HG02840 (cell line): ENCODE measurements around the gene RNF121.
"Not testable (repeated sequence)": the region's sequence is repeated elsewhere in the genome, so short reads cannot be mapped to it uniquely, and the experiment has no call there.

ENCODE experiments used
- ATAC-seq: cut with Tn5 transposase; IDR thresholded peaks from one replicate; pipeline ENCODE4 v1.9.1; 2021; ENCODE audit warnings: mild to moderate bottlenecking, moderate library complexity, moderate number of reproducible peaks; ENCODE audit not compliant: unreplicated experiment, low FRiP score

The RNF121 gene

DNA sequence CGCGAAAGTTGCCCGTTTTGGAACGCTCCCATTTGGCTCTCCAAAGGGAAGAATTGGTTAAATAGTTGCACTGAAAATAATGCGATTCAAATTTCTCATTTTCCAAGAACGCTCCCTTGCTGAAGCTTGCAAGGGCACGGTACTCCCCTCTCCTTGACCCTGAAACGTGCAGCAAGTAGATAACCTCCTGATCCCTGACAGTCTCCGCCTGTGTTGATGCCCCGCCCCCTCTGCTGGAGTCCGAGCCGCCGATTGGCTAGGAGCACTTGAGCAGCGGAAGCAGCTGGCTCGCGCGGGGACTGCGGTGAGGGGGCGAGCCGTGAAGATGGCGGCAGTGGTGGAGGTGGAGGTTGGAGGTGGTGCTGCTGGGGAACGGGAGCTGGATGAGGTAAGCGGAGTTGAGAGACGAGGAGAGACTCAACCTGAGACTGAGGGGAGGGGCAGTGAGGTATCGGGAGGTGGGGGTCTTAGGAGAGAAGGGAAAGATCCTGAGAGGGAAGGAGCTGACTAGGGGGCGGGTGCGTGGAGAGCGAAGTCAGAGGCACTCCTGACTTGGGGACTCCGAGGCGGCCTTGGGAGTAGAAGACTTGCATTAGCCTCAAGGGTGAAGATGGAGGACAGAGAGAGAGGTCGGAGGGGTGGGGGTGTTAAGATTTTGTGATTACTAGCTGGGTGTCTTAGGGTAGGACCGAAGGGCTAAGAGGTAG lies at the start of gene RNF121:
RNF121 (plus strand) TSS at position 310 of the 707 bp plus-strand sequence; CDS start at position 326, 16 bp downstream.
- peak; percentile 74 for ATAC-seq

DNA sequence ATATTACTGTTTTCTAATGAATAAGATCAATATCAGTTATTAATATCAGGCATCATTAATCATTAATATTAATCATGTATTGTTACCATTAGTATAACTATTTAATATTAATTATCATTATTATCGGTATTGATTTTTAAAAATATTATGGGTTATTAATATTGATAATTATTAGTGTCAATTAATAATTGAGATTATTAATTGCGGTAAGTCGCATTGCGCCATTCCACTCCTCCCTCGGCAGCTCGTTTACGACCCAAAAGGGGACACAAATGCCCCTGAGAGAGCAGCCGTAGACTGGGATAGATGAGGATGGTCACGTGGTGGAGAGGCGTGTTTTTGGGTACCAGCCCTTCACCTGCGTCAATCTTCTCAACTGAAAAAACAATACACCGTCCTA lies 43.0 kb upstream of the RNF121 start:
- not testable (repeated sequence) for ATAC-seq

DNA sequence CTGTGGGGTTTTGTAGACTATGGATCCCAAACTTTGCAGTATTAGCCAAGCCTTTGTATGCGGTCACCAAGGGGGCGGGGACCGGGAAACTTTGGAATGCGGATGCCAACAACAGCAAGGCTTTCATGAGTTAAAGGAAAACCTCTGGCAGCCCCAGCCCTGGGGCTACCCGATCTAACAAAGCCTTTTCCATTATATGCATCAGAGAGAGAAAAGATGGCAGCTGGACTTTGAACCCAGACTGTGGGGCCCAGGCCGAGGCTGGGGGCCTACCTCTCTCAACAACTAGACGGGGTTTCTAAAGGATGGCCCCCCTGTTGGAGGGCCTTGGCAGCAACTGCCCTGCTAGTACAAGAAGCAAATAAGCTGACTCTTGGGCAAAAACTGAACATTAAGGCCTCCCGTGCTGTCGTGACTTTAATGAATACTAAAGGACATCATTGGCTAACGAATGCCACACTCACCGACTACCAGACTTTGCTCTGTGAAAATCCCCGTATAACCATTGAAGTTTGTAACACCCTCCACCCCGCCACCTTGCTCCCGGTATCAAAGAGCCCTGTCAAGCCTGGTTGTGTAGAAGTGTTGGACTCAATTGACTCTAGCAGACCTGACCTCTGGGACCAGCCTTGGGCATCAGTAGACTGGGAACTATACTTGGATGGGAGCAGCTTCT lies 40.4 kb upstream of the RNF121 start:
- ATAC-seq = not testable (repeated sequence)

DNA sequence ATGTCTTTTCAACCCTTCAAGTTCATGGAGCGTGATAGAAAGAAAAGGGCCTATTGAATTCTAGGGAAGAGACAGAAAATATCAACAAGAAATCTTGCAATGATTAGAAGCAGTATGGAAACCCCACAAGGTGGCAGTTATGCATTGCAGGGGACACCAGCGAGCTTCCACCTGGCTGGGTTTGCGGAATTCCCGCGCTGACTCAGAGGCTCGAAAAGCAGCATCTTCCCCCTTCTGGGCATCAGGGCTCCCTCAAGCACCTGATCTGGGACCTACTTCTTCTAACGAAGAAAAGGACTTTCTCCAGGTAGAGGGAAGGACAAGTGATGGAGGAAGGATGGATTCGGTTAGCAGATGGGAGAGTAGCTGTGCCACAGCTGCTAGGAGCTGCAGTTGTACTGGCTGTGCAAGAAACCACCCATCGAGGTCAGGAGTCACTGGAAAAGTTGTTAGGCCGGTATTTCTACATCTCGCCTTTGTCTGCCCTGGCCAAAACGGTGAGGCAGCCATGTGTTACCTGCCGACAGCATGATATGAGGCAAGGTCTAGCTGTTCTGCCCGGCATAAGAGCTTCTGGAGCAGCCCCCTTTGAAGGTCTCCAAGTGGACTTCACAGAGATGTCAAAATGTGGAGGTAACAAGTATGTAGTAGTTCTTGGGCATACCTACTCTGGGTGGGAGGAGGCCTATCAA lies 39.5 kb upstream of the RNF121 start:
- ATAC-seq = not testable (repeated sequence)

DNA sequence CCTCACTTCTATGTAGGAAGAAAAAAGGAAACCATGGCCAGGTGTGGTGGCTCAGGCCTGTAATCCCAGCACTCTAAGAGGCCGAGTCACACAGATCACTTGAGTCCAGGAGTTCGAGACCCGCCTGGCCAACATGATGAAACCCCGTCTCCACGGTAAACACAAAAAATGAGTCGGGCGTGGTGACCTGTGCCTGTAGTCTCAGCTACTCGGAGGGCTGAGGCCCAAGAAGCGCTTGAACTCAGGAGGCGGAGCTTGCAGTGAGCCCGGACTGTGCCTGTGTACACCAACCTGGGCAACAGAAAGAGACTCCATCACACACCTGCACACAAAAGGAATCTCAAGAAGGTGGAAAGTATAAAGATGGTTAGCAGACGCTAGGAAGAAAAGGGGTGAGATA lies 32.9 kb upstream of the RNF121 start:
- ATAC-seq = no peak

DNA sequence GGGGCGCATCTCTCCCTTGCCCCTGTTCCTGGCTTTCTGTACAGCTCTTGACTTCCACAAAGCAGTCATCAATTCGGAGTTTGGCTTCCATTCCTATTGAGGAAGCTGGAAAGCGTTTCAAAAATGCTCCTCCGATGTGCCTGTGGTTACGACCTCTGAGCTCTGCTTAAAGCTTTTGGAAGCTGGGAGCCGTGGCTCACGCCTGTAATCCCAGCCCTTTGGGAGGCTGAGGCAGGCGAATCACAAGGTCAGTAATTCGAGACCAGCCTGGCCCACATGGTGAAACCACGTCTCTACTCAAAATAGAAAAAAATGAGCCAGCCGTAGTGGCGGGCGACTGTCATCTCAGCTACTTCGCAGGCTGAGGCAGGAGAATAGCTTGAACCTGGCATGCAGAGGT lies 27.7 kb upstream of the RNF121 start:
- not testable (repeated sequence) for ATAC-seq

DNA sequence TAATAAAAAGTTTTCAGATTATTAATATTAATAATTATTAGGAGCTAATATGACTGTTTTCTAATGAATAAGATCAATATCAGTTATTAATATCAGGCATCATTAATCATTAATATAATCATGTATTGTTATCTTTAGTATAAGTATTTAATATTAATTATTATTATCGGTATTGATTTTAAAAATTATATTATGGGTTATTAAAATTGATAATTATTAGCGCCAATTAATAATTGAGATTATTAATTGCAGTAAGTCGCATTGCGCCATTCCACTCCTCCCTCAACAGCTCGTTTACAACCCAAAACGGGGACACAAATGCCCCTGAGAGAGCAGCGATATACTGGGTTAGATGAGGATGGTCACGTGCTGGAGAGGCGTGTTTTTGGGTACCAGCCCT lies 20.6 kb upstream of the RNF121 start:
- ATAC-seq = no peak

DNA sequence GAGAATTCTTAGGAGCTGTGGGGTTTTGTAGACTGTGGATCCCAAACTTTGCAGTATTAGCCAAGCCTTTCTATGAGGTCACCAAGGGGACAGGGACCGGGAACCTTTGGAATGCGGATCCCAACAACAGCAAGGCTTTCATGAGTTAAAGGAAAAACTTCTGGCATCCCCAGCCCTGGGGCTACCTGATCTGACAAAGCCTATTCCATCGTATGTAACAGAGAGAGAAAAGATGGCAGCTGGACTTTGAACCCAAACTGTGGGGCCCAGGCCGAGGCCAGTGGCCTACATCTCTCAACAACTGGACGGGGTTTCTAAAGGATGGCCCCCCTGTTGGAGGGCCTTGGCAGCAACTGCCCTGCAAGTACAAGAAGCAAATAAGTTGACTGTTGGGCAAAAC lies 18.1 kb upstream of the RNF121 start:
- ATAC-seq = not testable (repeated sequence)

DNA sequence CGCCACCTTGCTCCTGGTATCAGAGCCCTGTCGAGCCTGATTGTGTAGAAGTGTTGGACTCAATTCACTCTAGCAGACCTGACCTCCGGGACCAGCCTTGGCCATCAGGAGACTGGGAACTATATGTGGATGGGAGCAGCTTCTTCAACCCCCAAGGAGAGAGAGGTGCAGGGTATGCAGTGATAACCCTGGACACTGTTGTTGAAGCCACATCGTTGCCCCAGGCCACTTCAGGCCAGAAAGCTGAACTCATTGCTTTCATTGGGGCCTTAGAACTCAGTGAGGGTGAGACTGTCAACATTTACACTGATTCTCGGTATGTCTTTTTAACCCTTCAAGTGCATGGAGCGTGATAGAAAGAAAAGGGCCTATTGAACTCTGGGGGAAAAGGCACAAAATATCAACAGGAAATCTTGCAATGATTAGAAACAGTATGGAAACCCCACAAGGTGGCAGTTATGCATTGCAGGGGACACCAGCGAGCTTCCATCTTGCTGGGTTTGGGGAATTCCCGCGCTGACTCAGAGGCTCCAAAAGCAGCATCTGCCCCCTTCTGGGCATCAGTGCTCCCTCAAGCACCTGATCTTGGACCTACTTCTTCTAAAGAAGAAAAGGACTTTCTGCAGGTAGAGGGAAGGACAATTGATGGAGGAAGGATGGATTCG lies 17.4 kb upstream of the RNF121 start:
- ATAC-seq = not testable (repeated sequence)

DNA sequence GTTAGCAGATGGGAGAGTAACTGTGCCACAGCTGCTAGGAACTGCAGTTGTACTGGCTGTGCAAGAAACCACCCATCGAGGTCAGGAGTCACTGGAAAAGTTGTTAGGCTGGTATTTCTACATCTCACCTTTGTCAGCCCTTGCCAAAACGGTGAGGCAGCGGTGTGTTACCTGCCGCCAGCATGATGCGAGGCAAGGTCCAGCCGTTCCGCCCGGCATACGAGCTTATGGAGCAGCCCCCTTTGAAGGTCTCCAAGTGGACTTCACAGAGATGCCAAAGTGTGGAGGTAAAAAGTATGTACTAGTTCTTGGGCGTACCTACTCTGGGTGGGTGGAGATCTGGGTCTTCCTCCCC lies 16.9 kb upstream of the RNF121 start:
- not testable (repeated sequence) for ATAC-seq

DNA sequence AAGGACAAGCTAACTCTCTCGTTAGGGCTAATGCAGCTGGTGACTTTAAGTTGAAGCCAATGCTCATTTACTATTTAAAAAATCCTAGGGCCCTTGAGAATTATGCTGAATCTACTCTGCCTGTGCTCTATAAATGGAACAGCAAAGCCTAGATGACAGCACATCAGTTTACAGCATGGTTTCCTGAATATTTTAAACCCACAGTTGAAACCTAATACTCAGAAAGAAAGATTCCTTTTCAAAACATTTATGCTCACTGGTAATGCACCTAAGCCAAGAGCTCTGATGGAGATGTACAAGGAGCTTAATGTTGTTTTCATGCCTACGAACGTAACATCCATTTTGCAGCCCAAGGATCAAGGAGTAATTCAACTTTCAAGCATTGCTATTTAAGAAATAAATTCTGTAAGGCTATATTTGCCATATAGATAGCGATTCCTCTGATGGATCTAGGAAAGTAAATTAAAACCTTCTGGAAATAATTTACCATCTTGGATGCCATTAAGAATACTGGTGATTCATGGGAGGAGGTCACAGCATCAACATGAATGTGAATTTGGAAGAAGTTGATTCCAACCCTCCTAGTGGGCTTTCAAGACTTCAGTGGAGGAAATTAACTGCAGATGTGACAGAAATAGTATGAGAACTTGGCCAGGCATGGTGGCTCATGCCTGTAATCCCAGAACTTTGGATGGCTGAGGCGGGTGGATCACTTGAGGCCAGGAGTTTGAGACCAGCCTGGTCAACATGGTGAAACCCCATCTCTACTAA lies 14.9 kb upstream of the RNF121 start:
- no peak for ATAC-seq

DNA sequence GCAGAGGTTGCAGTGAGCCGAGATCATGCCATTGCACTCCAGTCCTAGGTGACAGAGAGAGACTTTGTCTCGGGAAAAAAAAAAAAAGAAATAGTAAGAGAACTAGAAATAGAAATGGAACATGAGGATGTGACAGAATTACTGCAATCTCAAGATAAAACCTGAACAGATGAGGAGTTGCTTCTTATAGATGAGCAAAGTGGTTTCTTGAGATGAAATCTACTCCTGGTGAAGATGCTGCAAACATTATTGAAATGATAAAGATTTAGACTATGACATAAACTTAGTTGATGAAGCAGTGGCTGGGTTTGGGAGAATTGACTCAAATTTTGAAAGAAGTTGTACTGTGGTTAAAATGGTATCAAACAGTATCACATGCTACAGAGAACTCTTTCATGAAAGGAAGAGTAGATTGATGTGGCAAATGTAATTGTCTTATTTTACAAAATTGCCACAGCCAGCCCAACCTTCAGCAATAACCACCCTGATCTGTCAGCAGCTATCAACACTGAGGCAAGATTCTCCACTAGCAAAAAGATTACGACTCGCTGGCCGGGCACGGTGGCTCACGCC lies 14.1 kb upstream of the RNF121 start:
- no peak for ATAC-seq

DNA sequence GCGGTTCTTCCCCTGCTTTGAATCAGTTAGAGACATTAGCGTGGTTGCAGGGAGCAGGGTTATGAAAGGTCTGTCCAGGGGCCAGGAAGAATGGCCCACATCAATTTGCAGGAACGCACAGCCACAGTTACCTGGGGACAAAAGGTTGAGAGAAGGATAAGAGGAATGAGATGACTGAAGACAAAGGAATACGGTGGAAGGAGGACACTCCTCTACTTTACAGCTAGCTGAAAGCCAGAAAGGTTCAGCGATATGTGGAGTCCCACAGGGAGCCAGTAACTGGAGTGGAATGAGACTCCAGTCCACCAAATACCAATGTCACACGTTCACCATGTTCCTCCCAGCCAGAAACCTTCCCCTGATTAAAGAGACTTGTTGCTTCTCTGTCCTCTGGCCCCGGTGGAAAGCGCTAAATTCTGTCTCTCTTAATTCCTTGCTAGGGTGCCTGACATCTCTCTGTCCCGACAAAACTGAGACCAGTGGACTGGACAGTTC lies 11.2 kb upstream of the RNF121 start:
- ATAC-seq = no peak

DNA sequence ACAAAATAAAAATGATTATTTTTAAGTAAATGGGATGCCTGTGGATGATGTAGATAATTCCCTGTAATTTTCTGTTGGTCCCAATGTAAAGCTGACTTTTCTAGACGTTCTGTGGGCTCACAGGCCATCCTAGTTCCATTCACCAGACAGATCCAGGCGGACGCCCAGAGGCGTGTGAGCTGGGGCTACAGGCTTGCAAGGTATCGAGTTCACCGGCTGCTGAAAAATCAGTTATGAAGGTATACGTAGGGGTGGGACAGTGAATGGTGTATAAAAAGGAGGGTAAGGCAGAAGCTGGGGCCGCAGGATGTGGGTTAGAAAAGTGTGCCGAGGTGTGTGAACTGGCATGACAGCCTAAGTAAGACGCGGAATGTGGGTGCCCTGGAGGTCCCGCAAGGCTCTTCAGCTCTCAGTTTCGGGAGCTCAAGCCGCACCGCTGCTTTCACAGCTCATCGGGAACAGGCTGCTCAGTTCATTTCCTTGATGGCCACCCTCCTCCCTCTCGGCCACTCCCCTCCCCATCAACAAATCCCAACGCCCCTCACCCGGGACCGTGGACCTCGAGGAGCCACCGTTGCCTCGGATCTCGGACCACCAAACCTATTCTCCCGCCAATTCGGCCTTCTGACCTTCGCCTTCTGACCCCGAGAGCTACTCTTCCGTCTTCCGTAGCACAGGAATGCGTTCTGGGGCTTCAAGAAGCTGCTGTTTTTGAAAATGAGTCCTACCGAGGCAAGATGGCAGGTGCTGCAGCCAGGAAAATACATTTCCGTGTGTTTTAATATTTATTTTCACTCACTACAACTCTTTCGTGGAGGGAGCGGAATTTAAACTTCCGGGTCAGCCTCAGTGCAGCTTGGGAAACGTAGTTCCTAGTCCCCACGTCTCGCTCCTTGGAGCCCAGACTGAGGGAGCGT lies 768 bp upstream of the RNF121 start, which contains the start of gene XNDC1N:
XNDC1N (minus strand) TSS at position 775 of the 917 bp plus-strand sequence. CDS start 5,241 bp downstream, outside the sequence.
- peak; percentile 68 for ATAC-seq

DNA sequence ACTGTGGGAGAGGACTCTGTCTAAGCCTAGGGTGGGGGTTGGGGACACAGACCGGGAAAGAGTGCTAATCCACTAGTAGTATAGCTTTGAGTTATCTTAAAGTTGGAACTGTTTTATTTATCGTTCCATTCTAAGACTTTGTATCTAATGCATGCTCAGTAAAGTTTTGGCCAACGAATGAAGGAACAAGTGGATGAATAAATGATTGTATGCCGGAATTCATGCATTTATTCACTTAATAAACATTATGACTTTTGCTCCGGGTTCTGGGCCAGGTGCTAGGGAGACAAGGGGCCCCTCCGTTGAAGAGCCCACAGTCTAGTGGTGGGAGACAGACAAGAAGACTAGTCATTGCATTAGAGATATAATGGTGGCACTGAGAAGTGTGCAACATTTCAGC lies 645 bp downstream of the RNF121 start:
- no peak for ATAC-seq

DNA sequence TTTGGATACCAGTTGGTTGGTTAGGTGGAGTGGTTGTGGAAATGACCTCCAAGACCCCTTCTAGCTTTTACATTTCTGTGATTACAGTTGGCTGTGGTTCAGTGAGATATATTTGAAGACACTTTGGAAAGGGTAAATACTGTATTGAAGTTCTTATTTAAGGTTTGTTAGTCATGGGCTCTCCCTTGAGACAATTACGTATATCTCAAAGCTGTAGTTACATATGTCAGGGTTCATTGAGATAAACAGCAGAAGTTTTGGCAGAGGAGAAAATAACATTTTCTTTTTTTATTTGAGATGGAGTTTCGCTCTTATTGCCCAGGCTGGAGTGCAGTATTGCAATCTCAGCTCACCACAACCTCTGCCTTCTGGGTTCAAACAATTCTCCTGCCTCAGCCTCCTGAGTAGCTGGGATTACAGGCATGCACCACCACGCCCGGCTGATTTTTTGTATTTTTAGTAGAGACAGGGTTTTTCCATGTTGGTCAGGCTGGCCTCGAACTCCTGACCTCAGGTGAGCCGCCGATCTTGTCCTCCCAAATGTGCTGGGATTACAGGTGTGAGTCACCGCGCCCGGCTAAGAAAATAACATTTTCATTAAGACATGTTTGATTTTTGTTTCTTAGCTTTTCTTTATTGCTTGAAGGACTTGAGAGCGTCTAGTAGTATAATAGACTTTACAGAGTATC lies 1.9 kb downstream of the RNF121 start:
- ATAC-seq = no peak

DNA sequence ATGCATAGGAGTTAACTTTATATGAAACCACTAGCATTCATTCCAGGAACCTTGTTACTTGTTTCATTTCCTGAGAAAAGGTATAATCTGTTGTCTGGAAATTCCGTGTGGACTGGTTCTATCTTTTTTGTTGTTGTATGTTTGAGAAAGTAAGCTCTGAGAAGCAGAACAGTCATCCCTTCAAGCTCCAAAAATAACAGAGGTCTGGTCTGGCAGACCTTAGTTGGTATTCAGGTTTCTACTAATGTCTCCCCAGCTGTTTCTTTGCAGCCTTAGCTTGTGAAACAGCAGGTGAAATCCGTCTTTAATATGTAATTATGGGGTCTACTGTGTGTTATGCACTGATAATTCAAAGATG lies 2.4 kb downstream of the RNF121 start:
- ATAC-seq = no peak
